GM19099 (cell line): ENCODE data around the gene BRIX1.

ENCODE experiments used
- POLR2A ChIP-seq: IDR thresholded peaks from 3 replicates; pipeline ENCODE4 v1.6.1; 2011; ENCODE audit warnings: low read depth; ENCODE audit not compliant: insufficient read length; ENCODE audit errors: extremely low read depth

BRIX1 gene

GRCh38 chr5:34915139-34915855 is at the start of gene BRIX1, which contains the start of gene RAD1:
Gene BRIX1 (plus strand): TSS chr5:34915711. CDS start chr5:34915739, 28 bp downstream.
Gene RAD1 (minus strand): TSS chr5:34915504. CDS start chr5:34914892, 612 bp downstream.
- peak; percentile 87 for TF ChIP-seq POLR2A

- no peak for TF ChIP-seq POLR2A
Measured at GRCh38 chr5:34866989-34867471, 48.5 kb upstream of the BRIX1 start.

- no peak for TF ChIP-seq POLR2A
Measured at GRCh38 chr5:34867660-34868059, 47.9 kb upstream of the BRIX1 start.

- TF ChIP-seq POLR2A: no peak
Measured at GRCh38 chr5:34868791-34869190, 46.7 kb upstream of the BRIX1 start.

- no peak for TF ChIP-seq POLR2A
Measured at GRCh38 chr5:34869256-34869655, 46.3 kb upstream of the BRIX1 start.

- TF ChIP-seq POLR2A: no peak
Measured at GRCh38 chr5:34870382-34870781, 45.1 kb upstream of the BRIX1 start.

- TF ChIP-seq POLR2A: no peak
Measured at GRCh38 chr5:34876275-34876674, 39.2 kb upstream of the BRIX1 start.

GRCh38 chr5:34881246-34881645 is 34.3 kb upstream of the BRIX1 start:
- TF ChIP-seq POLR2A: no peak

- TF ChIP-seq POLR2A: no peak
Measured at GRCh38 chr5:34886392-34887119, 29.0 kb upstream of the BRIX1 start.

GRCh38 chr5:34889394-34889793 is 26.1 kb upstream of the BRIX1 start:
- no peak for TF ChIP-seq POLR2A

- TF ChIP-seq POLR2A: no peak
Measured at GRCh38 chr5:34891981-34892380, 23.5 kb upstream of the BRIX1 start.

- TF ChIP-seq POLR2A: no peak
Measured at GRCh38 chr5:34892414-34892813, 23.1 kb upstream of the BRIX1 start.

GRCh38 chr5:34894716-34895115 is 20.8 kb upstream of the BRIX1 start:
- TF ChIP-seq POLR2A: no peak

GRCh38 chr5:34895641-34896419 is 19.7 kb upstream of the BRIX1 start:
- TF ChIP-seq POLR2A: no peak

GRCh38 chr5:34897646-34898045 is 17.9 kb upstream of the BRIX1 start:
- no peak for TF ChIP-seq POLR2A
